ENCODE results near the gene CAMKMT.

Gene CAMKMT

DNA sequence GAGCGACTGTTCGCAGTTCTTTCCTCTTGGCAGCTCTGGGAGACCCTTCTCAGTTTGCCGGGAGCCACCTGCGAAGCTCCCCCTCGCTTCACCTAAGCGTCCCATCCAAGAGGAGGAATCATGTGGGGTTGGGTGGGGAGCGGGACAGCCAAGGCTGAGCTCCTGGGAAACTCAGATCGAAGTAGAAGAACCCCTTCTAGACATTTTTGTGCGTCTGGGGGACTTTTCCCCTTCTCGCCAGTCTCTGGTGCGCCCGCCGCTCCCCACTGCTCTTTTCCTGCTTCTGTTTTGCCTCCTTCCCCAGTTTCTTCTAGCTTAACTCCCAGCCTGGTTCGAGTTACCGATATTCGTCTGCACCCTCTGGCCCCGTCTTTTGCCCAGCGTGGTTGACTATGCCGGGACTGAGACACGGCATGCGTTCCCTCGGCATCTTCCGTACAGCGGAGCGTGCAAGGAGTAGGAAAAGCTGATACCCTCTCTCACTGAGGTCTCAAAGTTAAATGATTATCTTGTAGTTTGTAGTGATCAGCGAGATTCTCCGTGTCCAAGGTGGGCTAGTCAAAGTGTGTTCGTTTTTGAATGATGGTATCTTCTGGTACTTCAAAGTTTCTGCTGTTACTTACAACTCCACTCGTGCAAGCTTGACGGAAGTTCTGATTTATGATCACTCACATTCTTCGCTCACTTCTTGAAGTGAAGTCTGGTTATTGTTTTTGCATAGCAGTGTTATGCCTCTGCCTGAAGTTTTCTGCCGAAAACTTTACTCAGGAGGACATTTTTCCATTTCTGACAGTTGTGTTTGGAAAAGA lies 664 bp downstream of the CAMKMT start:
- DNase-seq: peak; percentile 17 to 51

DNA sequence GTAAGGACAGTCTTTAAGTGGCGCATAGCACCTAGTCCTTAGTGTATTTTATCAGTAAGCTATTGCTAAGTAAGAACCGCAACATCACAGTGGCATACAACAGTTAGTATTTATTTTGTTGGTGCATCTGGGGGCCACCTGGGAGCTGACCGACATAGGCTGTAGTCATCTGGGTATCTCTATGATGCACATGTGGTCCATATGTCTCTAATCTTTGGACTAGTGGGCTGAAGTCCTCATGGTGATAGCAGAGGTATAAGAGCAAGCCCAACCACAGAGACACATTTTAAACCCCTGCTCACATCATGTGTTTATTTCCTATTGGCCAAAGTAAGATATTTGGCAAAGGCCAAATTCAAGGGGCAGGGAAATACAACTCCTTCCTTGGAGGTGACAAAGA lies 2.9 kb downstream of the CAMKMT start:
- DNase-seq: no peak

DNA sequence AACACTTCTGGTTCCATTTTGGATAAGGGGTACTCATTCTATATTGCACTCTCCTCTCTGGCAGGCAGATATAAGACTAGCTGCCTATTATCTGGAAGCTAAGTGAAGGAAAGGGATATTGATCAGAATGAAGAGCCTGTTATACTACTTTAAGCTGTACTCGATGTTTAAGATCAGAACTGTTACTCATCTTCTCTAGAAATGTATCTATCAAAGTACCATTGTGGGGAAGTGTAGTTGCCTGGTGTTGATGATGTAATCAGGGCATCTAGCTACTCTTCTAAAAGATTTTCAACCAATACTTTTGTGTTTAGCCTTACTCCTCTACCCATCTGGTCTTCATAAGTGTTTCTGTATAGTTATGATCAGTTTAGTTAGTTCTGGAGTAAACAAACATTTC lies 5.8 kb downstream of the CAMKMT start:
- DNase-seq: no peak

DNA sequence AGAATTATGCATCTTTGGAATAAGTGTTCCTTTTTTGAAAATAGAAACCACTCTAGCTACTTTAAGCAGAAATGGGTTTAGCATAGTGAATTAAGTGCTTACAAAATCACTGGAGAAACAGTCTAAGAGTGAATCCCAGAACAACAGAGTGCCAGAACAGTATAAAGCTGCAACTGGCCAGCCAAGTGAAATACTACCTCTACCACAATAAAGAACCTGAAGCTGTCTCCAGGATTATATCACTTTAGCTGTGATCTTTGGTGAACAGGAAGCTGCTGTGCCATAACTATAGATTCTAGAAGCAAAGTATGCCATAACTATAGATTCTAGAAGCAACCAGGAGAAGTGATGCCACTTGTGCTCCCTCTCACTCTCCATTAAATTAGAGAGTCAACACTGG lies 7.6 kb downstream of the CAMKMT start:
- DNase-seq: no peak

DNA sequence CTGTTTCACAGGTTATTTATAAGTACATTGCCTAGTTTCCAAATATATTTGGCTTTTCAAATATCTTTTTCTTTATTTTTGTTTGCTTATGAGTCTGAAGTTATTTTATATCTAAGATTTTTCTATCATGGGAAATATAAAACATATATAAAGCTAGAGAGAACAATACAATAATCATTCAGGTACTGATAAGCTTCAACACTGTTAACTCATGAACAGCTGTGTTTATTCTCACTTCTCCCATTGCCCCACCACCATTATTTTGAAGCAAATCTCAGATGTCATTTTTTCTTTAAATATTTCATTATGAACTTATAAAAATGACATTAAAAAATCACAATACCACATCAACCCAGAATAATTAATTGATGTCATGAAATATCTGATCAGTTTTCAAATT lies 9.7 kb downstream of the CAMKMT start:
- no peak for DNase-seq

DNA sequence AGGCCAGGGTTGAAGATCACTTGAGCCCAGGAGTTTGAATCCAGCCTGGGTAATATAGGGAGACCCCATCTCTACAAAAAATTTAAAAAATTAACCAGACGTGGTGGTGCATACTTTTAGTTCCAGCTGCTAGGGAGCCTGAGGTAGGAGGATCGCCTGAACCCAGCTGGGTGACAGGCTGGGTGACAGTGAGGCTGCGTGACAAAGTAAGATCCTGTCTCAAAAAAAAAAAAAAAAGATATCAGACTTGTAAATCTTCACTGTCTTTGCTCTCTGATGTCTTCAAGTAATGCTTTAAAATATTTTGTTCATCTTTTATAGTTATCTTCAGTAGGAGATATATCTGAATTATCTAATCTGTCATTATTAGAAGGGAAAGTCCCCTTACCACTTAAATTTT lies 10.5 kb downstream of the CAMKMT start:
- no peak for DNase-seq

DNA sequence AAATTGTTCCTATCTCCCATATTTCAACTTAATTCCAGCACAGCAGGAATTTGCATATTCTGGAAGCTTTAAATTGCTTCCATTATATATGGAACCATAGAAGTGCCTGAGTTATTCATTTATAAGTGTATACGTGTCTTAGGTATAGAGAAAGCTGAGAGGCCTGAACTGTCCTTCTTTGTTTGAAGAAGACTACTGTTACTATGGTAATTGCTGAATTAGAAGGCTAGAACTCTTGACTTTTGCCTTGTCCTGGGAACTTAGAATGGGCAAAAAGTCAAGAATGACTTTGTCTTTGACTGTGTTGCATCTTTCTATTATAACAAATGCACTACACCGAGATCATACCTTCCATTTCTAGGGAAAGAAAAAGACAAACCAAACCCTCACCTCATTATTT lies 15.7 kb downstream of the CAMKMT start:
- DNase-seq: no peak

DNA sequence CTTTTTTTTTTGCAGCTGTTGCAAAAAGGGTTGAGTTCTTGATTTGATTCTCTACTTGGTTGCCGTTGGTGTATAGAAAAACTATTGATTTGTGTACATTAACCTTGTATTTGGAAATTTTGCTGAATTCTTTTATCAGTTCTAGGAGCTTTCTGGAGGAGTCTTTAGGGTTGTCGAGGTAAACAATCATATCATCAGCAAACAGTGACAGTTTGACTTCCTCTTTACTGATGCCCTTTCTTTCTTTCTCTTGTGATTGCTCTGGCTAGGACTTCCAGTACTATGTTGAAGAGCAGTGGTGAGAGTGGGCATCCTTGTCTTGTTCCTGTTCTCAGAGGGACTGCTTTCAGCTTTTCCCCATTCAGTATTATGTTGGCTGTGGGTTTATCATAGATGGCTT lies 23.5 kb downstream of the CAMKMT start:
- DNase-seq: peak in 1 of 2 donors; percentile 48

DNA sequence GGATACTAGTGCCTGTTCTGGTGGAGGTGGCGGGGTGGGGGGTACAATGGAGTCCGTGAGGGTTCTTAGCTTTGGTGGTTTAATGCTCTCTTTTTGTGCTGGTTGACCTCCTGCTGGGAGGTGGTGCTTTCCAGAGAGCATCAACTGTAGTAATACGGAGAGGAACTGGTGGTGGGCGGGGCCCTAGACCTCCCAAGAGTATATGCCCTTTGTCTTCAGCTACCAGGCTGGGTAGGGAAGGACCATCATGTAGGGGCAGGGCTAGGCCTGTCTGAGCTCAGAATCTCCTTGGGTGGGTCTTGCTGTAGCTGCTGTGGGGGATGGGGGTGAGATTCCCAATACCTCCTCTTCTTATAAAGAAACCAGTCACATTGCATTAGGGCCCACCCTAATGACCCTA lies 27.1 kb downstream of the CAMKMT start:
- no peak for DNase-seq

DNA sequence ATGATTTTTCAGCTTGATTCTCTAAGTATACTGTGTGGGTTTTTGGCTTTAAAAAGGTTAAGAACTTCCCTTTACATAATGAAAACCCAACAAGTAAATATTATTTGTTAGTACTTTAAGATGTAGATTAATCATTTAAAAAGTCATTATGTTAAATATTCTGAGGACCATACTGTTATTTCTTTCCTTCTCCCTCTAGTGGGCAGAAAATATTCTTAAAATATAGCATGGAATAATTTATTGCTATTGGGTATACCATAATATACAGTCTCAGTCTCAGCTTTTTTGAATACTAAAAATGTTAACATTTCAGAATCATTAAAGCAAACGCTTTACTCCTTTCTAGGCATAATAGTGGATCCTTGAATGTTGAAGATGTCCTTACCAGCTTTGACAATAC lies 28.1 kb downstream of the CAMKMT start:
- no peak for DNase-seq

DNA sequence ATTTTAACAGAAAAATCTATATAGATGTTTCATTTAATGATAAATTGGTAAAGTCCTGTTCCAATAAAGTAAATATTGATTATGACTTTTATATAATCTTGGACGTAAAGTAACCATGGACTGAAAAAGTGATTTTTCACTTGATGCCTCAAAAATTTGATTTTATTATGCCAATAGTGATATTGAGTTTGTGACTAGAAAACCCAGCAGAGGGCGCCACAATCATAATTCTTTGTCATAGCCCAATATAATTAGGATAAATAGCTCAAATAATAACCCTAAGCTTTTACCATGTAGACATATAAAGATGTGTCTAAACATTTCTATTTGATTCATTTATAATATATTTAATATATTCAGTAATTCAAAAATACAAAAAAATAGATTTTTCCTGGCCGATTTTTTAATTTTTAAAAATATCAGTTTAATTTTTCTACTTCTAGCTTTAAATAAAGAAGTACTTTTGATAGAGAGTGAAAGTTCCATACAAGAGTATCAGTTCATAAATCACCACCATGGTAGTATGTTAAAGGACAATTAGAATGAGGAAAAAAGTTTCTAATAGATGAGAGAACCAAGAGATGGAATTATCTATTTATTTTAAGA lies 30.7 kb downstream of the CAMKMT start:
- peak in 1 of 2 donors; percentile 4 for DNase-seq

DNA sequence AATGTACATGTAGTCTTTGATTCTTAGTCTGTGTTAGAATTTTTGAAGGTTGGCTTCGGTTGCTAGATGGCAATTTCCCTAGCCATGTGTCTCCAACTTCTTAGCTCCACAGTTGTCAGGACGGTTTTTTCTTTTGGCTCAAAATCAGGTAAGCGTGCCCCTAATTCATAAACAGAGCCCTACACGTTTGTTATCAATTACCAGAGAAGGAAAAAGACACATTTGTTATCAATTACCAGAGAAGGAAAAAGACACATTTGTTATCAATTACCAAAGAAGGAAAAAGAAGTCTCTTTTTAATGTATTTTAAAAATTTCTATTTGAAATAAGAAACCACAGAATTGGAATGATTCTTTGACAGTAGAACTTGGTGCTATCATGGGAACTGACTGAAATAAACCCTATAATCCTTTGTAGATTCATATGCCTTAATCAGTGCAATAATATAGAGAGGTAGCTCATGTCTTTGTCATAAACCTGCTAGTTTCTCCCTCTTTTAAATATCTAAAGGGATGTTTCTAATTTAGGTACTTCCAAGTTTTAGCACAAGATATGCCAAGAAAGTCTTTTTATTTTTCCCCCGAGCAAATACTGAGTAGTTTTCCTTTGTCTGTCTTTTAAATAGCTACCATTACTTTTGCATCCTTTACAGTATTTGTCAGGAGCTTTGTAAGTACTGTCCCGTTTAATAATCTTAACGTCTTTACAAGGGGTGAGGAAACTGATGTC lies 35.9 kb downstream of the CAMKMT start:
- DNase-seq: no peak

DNA sequence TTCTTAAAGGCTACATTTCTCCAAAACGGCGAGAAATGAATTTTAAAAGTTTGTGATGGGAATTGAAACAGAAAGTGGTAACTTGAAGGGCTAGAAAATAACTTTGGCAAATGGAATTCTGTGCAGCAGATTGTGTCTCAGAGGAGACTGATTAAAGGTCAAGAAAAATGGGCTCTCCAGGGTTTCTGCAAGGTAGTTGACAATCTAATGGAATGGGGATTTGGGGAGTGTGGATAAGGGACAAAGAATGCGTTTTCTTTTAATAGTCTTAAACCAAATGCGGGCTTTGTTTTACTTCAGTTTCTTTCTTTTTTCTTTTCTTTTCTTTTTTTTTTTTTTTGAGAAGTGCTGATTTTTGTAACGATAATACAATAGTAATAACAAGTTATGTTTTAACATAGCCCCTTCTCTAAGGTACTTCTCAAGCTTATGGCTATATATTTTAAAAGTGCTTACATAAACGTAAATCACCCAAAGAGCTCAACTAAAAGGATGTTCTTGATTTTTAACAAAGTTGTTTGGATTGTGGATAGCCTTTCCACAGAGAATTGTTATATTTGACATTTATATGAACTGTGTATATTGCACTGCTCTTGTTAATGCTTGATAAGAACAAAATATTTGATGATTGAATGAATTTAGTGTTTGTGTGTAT lies 36.6 kb downstream of the CAMKMT start:
- DNase-seq: no peak

DNA sequence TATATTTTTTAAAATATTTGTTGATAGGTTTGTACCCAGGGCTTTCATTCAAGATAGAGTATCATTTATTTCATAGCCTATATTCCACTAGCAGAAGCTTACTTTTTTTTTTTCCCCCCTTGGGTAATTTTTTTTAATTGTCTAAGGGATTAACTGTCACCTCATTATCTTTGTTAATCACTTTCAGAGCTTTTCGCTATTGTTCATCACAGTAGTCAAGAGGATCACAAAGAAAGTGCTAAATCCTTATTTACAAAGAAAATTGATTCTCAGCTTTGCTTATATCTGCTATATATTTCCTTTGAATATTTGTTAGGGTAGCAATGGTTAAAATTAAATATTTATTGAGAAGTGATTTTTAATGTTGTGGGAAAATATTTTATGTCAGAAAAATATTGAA lies 59.0 kb downstream of the CAMKMT start:
- no peak for DNase-seq

DNA sequence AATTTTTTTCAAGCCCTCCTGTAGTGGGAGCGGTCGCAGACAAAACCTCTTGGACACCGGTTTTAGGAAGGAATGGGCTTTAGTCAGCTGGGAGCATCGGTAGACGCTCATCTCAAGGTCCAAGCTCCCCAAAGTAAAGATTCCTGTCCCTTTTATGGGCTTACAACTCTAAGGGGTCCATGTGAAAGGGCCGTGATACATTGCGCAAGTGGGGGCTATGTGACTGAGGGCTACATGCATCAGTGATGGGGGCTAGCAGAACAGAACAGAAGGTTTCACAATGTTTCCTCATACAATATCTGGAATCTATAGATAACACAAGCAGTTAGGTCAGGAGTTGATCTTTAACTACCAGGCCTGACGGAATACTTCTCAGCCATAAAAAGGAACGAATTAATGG lies 62.5 kb downstream of the CAMKMT start:
- no peak for DNase-seq

DNA sequence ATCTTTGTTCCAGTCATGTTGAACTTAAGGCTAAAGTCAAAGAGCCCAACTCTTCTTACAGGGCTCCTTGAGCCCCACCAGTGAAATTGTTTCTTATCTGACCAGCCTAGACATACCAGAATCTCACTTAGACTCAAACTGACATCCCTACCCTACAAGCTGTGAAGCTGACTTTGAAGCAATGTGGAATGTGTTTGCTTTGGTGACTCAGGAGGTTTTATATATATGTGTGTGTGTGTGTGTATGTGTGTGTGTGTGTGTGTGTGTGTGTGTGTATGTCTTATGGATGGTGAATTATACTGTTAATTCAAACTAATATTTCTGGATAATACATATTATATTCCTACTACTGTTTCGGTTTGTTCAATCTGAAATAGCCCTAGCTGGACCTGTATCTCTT lies 67.3 kb downstream of the CAMKMT start:
- DNase-seq: no peak

DNA sequence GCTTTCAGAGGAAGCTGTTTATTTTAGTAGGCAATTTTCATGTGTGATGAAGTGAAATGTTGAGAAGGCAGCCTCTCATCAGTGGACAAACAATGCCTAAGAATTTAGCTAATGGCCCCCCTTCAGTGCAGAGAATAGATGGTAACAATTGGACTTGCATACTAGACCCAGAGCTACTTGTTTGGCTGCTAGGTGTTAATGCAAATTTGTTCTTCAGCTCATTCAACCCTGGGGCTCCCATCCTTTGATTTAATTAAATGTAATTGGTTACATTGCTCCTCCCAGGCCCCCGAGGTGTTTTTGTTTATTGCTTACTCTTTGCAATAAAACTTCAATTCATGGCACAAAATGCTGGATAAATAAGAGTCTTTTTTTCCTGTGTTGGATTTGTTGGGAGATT lies 68.6 kb downstream of the CAMKMT start:
- DNase-seq: no peak

DNA sequence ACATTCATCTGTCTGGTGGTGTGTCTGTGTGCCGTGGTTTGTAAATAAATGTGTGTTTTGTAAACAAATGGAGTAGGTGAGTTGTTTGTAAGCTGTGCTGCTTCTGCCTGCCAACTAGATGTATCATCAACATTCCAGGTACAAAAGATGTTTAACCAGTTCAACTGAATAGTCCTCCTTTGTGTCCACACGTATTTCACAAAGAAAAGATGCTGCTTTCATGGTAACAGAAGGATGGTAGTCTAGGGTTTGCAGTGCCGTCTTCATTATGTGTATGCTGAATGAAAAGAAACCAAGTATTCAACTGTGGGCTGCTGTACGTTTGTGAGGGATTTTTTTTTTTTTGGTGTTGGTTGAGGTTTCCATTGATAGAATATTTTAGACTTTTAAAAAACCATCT lies 72.1 kb downstream of the CAMKMT start:
- DNase-seq: no peak

DNA sequence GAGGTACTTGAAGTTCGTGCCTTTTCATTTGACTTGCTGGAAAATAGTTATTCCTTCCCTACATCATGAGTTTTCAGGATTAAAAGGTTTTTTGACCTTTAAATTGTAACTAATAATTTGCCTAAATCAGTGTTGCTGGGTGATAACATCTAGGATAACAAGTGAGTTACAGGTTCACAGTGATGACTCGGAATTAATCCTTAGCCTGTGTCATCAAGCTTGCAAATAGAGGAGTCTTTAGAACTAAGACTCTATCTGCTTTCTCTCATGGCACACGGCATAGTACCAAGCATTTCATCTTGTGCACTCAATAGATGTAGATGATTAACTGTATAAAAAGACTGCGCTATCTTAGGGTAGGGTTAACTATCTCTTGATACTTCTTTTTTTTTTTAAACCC lies 79.5 kb downstream of the CAMKMT start:
- no peak for DNase-seq

DNA sequence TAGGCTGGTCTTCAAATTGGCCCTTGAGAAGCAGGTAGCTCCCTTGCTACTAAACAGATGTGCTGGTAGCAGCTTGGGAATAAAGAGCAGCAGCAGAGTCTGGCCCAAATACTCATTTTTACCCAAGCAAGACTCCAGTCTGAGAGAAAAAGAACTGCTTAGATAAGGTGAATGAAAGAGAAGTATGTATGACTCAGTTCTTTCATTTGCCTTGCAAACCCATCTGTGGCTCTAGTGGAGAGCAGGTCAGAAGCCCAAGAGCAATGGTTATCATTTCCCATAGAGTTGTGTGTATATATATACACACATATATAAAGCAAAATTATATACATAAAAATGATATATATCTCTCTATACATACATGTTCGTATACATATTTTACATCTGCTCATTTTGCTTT lies 80.3 kb downstream of the CAMKMT start:
- DNase-seq: no peak

DNA sequence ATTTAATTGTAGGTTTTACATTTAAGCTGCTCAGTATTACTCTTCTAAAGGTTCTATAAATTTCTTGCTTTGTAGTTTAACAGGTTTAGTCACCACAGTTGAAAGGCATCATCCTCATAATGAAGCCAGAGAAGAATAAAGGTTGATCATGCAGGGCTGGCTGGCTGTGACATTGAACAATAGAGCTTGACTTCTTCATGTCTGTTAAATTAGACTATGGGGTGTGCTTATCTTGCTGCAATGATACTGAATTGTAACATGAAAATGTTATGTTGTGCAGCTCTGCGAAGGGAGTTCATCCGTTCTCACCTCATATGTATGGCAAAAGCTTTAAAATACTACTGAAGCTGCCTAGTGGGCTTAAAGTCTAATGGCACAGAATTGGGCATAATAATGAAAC lies 81.8 kb downstream of the CAMKMT start:
- no peak for DNase-seq

DNA sequence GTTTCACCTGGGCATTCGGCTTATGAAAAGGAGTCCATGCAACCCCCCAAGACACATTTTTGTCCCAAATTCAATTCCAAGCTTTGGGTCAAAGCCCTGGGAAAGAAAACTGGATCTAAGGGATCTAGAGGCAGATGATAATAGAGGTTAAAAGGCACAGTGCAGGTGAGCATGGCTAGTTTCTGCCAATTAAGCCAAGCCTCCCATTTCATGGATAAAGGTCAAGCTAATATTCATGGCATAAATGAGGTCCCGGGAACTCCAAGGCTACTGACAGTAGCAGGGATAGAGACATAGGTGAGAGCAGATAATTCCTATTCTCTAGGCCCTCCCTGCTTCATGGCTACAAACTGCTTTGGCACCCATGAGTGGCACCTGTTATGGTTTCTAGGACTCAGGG lies 83.1 kb downstream of the CAMKMT start:
- no peak for DNase-seq

DNA sequence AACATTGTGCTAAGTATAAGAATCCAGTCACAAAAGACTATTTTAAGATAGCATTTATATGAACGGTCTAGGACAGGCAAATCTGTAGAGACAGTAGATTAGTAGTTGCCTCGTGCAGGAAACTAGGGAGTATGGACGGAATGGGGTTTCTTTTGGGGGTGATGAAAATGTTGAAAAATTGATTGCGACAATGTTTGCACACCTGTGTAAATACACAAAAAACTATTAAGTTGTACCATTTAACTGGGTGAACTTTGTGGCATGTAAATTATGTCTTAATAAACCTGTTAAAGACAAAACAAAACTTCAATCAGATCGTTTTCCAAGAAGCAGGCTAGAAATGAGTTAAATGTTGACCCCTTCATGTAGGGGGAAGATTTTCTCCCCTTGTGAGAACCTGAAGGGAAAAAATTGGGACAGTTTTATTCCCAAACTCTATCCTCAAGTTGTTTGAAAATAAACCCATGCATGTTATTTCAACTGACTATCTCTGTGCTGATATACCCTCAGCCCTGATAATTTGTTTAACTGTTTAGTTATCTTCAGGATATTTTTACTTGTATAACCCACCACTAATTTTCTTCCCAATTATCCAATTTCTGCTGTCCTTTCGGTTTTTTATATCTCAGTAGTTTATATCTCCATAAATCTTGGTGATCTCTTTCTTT lies 87.2 kb downstream of the CAMKMT start:
- DNase-seq: no peak

All from bone marrow (tissue), 2 donors.